Tongue (tissue), 2 donors: ENCODE results near the gene PTH2R. TPM values are rescaled to one million over a fixed set of nuclear protein-coding genes. Genes with fewer than 3 reads are reported as not detected.
A peak's percentile ranks its signal among the peaks of the same experiment; 100 is the strongest.
"Not testable (repeated sequence)": the region's sequence is repeated elsewhere in the genome, so short reads cannot be mapped to it uniquely, and the experiment has no call there.

ENCODE experiments used
- DNase-seq: peaks from one replicate; pipeline ENCODE4 v3.0.0-alpha.2; 2015
- total RNA-seq: library from RNA; depleted of rRNA; stranded (reverse); fragments of >200 nt; gene quantifications from one replicate; pipeline ENCODE4 v1.2.3, GENCODE V29; 2014

The PTH2R gene, protein sequence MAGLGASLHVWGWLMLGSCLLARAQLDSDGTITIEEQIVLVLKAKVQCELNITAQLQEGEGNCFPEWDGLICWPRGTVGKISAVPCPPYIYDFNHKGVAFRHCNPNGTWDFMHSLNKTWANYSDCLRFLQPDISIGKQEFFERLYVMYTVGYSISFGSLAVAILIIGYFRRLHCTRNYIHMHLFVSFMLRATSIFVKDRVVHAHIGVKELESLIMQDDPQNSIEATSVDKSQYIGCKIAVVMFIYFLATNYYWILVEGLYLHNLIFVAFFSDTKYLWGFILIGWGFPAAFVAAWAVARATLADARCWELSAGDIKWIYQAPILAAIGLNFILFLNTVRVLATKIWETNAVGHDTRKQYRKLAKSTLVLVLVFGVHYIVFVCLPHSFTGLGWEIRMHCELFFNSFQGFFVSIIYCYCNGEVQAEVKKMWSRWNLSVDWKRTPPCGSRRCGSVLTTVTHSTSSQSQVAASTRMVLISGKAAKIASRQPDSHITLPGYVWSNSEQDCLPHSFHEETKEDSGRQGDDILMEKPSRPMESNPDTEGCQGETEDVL
- 0.31 TPM for total RNA-seq

DNA sequence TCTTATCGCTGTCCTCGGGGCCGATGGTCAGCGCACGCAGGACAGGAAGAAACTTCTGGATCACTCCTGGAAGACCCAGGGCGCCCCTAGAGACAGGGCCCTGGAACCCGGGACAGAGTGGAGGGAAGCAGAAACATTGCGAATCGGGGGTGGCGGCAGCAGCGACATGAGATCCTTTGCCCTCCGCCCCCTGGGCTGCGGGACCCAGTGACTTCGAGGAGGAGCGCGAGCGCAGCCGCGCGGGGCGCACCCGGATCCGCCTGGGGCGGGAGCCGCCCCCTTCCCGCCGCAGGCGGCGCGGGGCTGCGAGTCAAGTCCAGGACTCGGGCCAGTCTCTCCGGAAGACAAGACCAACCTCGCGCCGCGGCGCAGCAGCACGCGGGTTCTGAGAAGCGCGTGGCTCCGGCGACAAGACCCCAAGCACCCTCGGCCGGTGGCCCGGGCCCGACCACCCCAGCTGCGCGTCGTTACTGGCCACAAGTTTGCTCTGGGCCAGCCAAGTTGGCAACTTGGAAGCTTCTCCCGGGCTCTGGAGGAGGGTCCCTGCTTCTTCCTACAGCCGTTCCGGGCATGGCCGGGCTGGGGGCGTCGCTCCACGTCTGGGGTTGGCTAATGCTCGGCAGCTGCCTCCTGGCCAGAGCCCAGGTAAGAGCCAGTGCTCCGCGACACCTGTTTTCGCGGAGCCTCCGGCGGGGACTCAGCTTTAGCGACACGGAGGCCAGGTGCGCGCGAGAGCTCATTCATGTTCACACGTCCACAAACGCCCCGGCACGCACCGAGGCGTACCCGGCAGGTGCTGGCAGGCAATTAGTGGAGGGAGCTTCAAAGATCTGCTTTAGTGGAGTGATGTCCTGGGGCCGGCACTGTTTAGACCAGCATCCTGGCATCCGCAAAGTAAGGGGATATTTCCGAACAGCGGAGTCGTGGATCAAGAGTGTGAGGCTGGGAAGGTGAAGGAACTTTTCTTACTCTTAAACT, at the start of gene PTH2R:
TSS of gene PTH2R (plus strand) at position 319 of the 978 bp plus-strand sequence. CDS start at position 571, 252 bp downstream.
- peak; percentile 24 for DNase-seq

DNA sequence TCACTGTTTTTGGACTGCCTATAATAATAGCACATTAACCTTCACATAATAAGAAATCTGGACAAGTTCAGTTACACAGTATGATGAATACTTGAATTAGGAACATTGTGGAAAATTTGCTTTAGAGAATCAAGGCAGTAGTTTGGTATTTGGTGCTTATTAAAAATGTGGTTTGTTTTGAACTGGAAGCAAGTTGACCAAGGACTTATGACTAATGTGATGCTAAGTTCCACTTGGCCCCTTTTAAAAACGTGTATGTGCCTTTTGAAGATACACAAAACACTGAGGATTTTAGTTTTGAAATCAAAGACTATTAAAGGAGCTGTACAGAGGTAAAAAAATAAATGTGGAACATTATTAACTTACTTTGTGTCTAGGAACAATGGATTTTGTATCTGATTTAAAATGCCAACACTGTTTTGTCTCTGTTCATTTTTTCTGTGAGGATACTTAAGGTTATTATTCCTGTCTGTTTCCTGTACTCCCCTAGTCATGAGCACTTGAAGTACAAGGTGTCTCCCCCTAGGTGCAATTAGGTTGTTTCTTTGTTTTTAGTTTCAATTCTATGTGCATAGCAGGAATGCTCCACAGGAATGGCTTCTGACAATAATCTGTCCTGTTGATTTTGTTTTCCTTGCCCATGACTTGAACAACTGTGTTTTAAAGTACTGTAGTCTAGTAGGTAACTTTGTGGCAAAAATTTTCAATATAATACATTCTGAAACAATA, 49.6 kb upstream of the PTH2R start:
- no peak for DNase-seq

DNA sequence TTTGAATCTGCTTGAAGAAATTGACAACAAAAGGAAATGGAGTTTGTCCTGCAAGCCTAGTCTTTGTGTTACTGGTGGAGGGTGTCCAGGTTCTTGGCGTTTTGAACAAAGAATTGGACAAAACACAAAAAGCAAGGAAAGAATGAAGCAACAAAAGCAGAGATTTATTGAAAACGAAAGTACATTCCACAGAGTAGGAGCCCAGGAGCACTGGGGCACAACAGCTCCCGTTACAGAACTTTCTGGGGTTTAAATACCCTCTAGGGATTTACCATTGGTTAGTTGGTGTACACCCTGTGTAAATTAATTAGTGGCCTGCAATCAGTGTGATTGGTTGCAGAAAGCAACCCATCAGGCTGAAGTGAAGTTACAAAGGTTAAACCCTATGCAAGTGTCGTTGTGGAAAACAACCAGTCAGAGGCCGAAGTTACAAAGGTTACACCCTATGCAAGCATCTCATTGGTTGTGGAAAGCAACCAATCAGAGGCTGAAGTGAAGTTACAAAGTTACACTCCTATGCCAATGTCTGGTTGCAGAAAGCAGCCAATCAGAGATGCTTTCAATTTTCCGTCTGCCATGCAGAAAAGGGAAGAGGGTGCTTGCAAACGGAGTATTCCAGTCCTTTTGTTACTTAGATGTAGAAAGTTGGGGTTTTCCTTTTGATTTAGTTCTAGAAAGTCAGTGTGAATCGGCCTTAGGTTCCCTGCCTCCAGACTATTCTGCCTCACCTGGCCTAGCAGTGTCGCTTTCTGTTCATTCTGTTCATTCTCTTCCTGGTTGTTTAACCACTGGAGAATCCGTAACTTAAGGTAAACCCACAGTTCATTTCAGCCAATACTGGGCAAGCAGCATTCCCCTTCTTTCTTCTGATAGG, 47.6 kb upstream of the PTH2R start:
- DNase-seq, result peak; percentile 2

DNA sequence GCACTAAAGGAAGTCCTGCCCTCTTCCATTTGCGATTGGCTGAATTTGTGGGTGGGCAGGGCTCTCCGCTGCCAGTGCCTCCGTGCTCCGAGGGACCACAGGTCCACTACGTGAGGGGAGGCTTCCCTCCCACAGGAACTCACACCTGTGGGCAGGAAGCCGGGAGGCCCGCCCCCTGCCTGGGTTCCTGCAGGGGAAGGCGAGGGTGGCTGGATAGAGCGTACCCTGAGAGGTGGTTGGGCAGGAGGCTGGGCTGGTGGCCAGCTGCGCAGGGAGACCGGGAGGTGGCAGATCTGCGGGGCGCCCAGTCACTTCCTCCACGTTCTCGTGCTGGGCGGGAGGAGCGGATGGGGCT, 47.0 kb upstream of the PTH2R start:
- no peak for DNase-seq

DNA sequence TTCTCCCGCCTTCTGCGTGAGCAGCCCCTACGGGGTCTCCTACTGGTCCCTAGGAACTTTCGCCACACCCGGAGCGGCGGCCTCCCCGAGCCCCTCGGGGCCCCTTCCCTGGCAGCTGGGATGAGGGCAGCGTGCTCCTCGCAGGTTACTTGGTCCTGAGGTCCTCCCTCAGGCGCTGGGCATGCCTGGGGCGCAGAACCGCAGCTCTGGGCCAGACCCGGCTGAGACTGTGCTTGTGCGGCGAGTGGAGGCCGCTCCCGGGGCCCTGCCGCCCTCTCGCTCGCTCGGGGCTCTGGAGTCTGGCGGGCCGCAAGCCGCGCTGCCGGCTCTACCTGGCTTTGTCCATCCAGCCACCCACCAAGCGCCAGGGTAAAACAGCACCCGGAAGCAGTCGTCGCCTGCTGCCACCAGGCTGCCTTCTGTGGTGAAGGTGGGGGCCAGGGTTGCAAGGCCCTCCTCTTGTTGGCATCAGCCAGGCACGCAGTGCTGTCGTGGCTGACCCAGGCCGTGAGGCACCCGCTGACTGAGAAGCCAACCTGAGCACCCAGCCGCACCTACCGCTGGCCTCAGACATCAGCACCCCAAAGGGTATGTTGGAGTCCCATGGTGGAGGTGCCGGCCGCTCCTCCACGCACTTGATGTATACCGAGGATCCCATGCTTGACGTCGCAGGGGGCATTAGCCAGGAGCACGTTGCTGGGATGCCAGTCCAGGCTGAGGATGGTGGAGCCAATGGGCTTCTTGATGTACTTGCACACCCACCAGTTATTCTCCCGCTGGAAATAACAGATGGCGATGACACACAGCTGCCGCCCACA, 46.1 kb upstream of the PTH2R start:
- no peak for DNase-seq

DNA sequence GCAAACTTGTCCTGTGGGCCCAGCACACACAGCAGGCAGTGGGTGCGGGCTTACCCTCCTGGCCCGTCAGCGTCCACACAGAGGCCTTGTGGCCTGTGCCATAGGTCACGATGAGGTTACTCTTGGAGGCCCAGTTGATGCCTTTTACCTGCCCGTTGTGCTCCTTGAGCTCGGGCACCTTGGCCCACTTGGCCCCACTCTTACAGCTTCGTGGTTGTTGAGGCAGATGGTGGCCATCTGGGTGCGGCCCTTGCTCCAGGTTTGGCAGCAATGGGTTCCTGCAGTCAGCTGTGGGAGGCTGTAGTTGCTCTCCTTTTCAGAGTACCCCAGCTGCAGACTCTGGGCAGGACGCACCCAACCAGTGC, 45.5 kb upstream of the PTH2R start:
- DNase-seq, result no peak

DNA sequence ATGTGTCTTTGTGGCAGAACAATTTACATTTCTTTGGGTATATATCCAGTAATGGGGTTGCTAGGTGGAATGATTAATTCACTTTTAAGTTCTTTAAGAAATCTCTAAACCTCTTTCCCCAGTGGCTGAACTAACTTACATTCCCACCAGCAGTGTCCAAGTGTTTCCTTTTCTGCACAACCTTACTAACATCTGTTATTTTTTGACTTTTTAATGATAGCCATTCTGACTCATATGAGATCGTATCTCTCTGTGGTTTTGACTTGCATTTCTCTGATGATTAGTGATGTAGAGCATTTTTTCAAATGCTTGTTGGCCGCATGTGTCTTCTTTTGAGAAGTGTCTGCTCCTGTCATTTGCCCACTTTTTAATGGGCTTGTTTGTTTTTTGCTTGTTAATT, 43.1 kb upstream of the PTH2R start:
- no peak for DNase-seq

DNA sequence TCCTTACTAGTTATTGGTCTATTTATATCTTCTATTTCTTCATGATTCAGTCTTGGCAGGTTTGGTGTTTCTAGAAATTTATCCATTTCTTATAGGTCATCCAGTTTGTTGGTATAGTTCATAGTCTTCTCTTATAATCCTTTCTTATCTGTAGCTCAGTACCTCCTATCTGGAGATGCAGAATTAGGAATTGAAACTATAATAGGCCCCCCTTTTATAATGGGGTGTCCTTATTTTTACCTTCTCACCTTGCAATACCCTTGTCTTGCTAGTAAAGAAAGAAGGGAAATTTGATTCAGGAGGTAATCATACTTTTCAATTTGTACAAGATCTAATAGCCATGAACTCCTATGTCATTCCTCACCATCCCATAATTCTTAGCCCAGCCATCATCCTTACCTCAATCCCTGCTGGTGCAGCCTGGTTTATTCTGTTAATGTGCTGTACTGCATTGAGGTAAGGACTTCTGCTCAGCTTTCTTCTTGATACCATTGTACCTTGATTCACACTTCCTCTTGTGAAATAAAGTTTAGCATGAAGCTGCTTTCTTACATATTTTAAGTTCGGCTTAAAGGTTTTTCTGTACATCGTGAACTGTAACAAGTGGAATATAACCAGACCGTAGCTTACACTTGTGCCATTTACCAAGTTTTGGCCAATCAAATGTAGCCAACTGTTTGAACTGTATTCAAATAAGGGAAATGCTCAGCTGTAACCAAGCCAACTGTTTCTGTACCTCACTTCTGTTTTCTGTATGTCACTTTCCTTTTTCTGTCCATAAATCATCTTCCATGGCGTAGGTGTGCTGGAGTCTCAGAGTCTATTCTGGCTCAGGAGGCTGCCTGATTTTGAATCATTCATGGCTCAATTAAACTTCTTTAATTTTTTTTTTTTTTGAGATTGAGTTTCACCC, 40.1 kb upstream of the PTH2R start:
- DNase-seq, result no peak

DNA sequence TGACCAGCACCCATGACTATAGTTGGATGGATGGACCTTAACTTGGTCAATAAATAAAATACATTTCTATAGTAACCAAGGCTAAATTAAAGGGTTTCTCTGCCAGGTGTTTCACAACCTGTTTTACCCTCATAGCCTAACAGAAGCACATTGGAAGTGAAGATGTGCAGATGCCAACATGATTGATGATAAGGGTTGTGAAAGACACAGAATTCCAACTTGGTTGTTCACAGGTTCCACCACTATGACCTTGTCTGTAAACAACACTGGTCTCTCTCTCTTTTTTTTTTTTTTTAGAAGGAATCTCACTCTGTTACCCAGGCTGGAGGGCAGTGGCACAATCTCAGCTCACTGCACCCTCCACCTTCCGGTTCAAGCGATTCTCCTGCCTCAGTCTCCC, 37.5 kb upstream of the PTH2R start:
- DNase-seq, result no peak

DNA sequence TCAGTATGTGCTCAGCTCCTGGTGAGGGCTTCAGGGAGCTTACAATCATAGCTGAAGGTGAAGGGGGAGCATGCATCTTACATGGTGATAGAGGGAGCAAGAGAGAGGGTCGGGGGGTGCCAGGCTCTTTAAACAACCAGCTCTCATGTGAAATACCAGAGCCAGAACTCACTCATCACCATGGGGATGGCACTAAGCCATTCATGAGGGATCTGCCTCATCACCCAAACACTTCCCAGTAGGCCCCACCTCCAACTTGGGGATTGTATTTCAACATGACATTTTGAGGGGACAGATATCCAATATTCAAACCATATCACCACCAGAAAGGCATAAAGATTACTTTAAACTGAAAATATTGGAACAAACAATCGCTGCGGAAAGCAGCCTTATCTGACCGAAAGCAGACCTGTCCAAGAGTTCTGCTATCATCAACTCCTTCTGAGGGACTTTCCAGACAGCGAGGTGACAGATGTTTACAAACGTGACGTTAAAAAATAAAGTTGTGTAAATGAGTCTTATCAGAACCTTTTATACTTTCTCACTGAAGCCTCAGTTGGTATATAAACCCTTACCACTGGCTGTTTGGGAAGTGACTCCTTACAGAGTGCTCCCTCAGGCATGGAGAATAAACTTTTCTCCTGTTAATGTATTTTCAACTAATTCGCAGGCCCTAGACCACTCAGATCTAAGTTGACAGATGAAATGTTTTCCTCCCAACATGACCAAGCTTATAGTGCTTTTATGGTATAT, 35.5 kb upstream of the PTH2R start:
- no peak for DNase-seq

DNA sequence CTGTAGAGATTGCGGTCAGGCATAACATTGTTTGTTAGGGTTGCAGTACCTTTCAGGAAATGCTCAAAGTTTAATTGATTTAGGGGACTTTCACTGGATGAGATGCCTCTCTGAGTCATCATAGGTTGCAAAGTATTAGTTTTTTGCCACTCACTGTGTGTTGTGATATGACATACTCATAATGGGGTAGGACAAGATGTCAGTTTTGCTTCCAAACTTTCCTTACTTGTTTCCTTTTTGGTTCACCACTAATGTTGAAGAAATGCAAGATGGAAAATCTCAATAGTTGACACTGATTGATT, 35.0 kb upstream of the PTH2R start:
- DNase-seq, result no peak

DNA sequence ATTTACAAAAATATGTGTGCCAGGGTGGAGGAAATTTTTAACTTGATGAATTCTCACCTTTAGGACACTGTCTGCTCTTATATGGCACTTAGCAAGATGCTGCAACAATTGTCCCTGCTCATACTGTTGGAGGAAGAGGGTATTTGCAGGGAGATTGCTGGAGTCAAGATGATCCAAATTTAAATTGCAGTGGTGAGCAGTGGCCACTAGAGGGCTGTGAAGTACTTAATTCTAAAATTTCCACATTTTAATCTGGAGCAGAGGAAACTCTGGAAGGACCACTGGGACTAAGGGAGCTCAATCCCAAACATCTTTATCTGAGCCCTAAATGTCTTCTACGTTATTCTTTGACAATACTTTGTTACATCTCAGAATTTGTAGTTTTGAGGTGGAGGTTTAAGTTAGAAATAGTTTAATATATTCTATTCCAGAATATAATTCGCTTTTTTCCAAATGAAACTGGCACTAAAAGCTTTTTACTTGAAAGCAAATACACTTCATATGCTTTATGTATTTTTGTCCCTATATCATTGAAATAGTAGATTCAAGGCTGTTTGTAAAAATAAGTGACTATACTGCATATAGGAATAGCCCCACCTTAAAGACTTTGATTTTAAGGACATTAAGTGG, 33.0 kb upstream of the PTH2R start:
- DNase-seq, result peak; percentile 76

DNA sequence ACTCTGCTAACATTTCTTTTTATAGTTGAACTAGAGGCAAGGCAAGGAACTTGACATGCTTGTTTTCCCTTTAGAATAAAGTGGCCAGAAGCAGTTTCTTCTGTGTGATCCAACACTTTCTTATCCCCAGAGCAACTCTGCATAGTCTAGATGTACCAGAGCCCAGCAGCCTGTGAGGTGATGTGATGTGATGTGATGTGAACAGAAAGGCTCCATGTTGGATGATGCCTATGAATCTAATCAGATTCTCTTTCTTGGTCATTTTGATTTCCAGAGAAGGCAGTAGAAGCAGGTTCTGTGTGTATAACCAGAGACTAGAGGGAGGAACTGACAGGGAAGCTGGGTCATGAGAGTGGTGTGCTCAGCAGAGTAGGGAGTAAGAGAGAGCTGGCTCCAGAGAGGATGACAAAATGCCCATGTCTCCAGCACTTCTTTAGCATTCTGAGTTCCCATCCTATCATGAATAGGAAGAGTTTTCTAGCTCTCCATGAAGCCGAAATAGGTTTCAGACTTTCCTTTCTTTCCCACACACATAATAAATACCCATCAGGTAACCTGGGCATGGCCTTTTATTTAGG, 31.0 kb upstream of the PTH2R start:
- DNase-seq, result no peak

DNA sequence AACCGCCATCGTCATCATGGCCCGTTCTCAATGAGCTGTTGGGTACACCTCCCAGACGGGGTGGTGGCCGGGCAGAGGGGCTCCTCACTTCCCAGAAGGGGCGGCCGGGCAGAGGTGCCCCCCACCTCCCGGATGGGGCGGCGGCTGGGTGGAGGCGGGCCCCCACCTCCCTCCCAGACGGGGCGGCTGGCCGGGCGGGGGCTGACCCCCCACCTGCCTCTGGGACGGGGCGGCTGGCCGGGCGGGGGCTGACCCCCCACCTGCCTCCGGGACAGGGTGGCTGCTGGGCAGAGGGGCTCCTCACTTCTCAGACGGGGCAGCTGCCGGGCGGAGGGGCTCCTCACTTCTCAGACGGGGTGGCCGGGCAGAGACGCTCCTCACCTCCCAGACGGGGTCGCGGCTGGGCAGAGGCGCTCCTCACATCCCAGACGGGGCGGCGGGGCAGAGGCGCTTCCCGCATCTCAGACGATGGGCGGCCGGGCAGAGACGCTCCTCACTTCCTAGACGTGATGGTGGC, 29.2 kb upstream of the PTH2R start:
- not testable (repeated sequence) for DNase-seq

DNA sequence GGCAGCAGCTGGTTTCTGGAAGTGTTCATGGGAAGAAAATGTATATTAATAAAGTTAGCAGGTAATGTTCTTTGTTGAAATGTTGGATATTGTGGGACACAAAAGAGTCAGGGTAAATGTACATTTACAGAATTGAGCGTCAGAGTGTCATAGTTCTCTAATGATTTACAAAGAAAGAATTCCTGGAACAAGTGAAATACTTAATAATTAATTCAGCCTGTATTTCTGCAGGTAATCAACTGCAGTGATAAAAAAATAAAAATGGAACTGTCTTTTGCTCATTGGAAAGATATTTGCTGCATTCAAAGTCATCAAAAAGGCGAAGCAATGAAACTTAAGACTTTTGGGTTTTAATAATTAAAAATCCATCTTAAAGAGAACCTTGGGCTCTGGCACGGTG, 27.4 kb upstream of the PTH2R start:
- DNase-seq, result no peak

DNA sequence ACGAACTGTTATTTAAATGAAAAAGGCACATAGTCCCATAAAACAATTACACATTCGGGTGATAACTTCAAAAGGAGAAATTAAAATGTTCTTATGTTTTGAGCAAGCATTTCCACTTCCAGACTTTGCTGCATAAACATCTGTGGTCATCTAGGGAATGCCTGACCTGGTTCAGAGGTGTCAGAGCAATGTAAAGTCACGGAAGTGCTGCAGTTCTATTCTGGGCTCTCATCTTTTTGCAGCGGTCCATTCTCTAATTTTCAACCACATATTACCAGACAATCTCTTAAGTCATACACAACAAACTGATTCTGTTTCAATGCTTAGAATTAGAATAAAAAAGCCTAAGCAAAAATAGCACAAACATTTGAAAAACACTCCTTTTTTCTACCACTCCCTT, 22.0 kb upstream of the PTH2R start:
- DNase-seq, result no peak

DNA sequence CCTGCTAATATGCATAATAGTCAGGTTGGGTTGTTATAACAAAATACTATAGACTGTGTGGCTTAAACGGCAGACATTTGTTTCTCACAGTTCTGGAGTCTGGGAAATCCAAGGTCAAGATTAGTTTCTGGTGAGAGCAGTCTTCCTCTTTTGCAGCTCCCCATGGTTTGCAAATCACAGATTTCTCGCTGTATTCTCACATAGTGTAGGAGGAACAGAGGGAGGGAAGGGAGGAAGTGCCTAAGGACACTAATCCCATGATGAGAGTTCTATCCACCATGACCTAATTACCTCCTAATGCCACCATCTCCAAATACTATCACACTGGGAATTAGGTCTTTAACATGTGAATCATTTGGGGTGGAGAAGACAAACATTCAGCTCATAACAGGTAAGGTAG, 20.1 kb upstream of the PTH2R start:
- no peak for DNase-seq

DNA sequence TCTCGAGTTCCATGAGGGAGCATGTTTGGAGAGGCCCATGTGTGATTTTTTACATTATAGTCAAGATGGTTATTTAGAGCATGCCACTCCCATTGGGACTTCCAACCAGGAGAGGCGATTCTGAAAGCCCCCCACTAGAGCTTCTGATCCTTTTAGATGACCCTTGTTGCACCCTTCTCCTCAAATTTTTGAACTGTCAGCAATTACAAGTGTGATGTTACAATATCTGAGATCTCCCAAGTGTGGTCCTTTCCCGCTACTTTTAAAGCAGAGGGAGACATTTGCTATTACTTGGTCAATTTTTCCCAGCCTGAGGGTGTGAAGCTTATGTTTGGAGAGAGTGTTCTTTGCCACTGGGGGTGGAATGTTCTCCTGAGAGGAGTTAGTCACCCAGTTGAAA, 16.7 kb upstream of the PTH2R start:
- no peak for DNase-seq
